Peyer's patch (tissue), 4 donors: Measurements from ENCODE around the gene LIPC. TPM values are rescaled to one million over a fixed set of nuclear protein-coding genes. Genes with fewer than 3 reads are reported as not detected.

Source experiments
- DNase-seq, 3 donors: peaks; one replicate each; pipeline ENCODE4 v3.0.0-alpha.2; 2017 to 2019
- H3K27ac ChIP-seq, 4 donors: fragments of 200-600 bp; sonication (generic); one replicate each; pipeline ENCODE4 v1.5.1; 2016 to 2019
- H3K27me3 ChIP-seq, 2 donors: fragments of 200-600 bp; sonication (generic); one replicate each; pipeline ENCODE4 v1.5.1; 2019
- H3K36me3 ChIP-seq, 3 donors: fragments of 200-600 bp; sonication (generic); one replicate each; pipeline ENCODE4 v1.5.1; 2016 to 2019
- H3K4me1 ChIP-seq, 4 donors: fragments of 200-600 bp; sonication (generic); one replicate each; pipeline ENCODE4 v1.5.1; 2016 to 2019
- H3K4me3 ChIP-seq, 4 donors: fragments of 200-600 bp; sonication (generic); 1 replicate in 3 of 4; 2 replicates in 1 of 4; pipeline ENCODE4 v1.5.1; 2016 to 2019; ENCODE audit warnings: mild to moderate bottlenecking in 1 of 4
- H3K9me3 ChIP-seq, 4 donors: fragments of 200-600 bp; sonication (generic); one replicate each; pipeline ENCODE4 v1.5.1; 2016 to 2019; ENCODE audit warnings: mild to moderate bottlenecking in 1 of 4
- CTCF ChIP-seq, 6 experiments: fragments of 450-650 bp in 4 of 6; fragments of 200-600 bp in 2 of 6; sonication (generic) in 1 of 6; IDR thresholded peaks; one replicate each; pipeline ENCODE4 v1.5.1; 2017 to 2019; ENCODE audit warnings: antibody characterized with exemption in 6 of 6, mild to moderate bottlenecking in 3 of 6, moderate library complexity in 1 of 6
- POLR2A ChIP-seq, 2 donors: fragments of 450-650 bp; IDR thresholded peaks; one replicate each; pipeline ENCODE4 v1.5.1; 2017; ENCODE audit warnings: antibody characterized with exemption in 2 of 2, mild to moderate bottlenecking in 2 of 2, moderate library complexity in 2 of 2
- total RNA-seq, 4 donors: library from RNA; depleted of rRNA; stranded (reverse); fragments of >200 nt; gene quantifications; one replicate each; pipeline ENCODE4 v1.1.0, GENCODE V29; 2016

Gene LIPC
- total RNA-seq, 4 donors from 2014 or later = 0.40 to 8.9 (median 1.0) TPM; not detected in 1

DNA sequence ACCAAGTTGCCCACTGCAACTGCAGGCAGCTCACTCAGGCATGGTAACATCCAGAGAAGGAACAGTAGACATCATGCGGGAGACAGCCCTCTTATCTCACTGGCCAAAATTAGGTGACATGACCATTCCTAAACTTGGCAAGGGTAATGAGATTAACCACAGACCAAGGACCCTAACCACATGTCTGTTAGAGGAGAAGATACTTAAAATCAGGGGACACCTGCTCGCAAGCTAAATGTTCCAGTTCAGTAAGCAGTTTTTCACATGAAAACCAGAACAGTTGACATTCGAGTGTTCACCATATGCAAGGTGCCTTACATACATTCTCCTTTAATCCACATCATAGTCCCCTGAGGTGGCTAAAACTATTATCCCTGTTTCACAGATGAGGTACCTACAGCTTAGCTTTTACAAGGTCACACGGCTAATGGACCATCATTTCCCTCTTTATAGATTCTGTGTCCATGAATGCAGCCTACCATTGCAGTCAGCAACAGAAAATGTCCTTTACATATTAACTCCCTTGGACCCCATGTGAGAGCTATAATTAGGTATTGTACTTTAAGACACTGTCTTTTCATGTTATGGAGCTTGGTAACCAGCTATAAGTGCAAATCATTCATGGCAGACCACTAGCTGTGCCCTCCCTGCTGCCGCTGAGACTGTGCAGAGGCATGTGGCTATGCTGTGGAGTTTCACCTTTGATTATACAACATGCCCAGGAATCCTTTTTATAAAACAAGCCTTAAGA is 154.1 kb downstream of the LIPC start:
- Histone ChIP-seq H3K4me3 (no peak overlapping the region), H3K36me3 (no peaks in the 10 kb centered on the region), H3K27ac (no peak overlapping the region), H3K27me3 (no peaks in the 10 kb centered on the region), H3K9me3 (no peaks in the 10 kb centered on the region), H3K4me1 (no peaks in the 10 kb centered on the region)
- TF ChIP-seq CTCF (IDR thresholded peaks at IDR 0.05) = no peak
- no peak for TF ChIP-seq POLR2A (IDR thresholded peaks at IDR 0.05)
- DNase-seq = no peak

DNA sequence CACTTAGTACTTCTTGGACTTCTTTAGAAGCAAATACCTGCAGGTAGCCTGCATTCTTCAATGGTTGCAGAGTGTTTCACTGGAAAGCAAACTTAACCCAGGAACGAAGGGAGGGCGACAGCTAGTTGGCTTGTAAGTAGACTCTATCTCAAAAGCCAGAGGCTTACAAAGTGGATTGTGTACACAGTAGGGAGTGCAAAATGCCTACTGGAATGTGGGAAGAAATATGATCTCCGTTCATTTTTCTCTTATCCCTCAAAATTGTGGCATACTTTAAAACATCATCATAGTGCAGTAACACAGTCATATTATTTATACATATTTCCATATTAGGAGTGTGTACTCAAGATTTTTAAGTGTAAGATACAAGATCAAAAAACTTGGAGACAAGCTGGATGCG is 155.7 kb downstream of the LIPC start:
- DNase-seq = no peak
- Histone ChIP-seq H3K4me3 (no peak overlapping the region), H3K27ac (no peak overlapping the region), H3K27me3 (no peaks in the 10 kb centered on the region), H3K9me3 (no peaks in the 10 kb centered on the region), H3K4me1 (no peaks in the 10 kb centered on the region), H3K36me3 (no peaks in the 10 kb centered on the region)
- TF ChIP-seq POLR2A (IDR thresholded peaks at IDR 0.05) (no peak), CTCF (IDR thresholded peaks at IDR 0.05) (no peak)

- DNase-seq = no peak
- Histone ChIP-seq H3K4me3 (no peak overlapping the region), H3K4me1 (no peaks in the 10 kb centered on the region), H3K9me3 (no peaks in the 10 kb centered on the region), H3K36me3 (no peaks in the 10 kb centered on the region), H3K27ac (no peak overlapping the region), H3K27me3 (no peaks in the 10 kb centered on the region)
- TF ChIP-seq POLR2A (IDR thresholded peaks at IDR 0.05) (no peak), CTCF (IDR thresholded peaks at IDR 0.05) (peak in 1 of 6 experiments; percentile 7)
Measured at GRCh38 chr15:58588096-58588495, 156.3 kb downstream of the LIPC start.

- H3K4me1 ChIP-seq = no peaks in the 10 kb centered on the region
- no peaks in the 10 kb centered on the region for H3K9me3 ChIP-seq
Measured at GRCh38 chr15:58589047-58589446, 157.3 kb downstream of the LIPC start.

DNA sequence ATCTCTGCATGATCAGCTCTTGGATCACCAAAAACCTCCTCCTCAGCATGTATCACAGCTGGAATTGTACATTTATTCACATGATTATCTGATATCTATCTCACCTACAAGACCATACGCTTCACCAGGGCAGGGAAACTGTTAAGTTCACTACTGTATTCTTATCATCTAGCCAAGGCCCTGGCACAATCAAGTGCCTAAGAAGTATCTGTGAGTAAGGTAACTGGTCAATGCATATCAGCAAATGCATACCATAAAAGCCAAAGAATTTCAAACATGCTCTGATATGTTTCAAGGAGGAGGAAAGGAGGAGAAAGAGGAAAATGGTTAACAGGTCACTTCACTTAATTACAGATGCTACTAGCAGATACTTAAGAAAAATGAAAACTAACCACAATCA is 158.4 kb downstream of the LIPC start:
- H3K9me3 ChIP-seq = no peaks in the 10 kb centered on the region
- no peak for DNase-seq
- TF ChIP-seq CTCF (IDR thresholded peaks at IDR 0.05) = no peak
- H3K36me3 ChIP-seq = peaks cover 0 to 4% (median 0%) of the 10 kb centered on the region in 3 donors
- H3K4me3 ChIP-seq = no peak overlapping the region
- no peaks in the 10 kb centered on the region for H3K4me1 ChIP-seq
- H3K27me3 ChIP-seq = no peaks in the 10 kb centered on the region
- H3K27ac ChIP-seq = no peak overlapping the region

More at GRCh38 chr15:58589047-58589446, 157.3 kb downstream of the LIPC start:
- H3K4me3 ChIP-seq = no peak overlapping the region
- H3K36me3 ChIP-seq = no peaks in the 10 kb centered on the region
- H3K27ac ChIP-seq = no peak overlapping the region
- no peaks in the 10 kb centered on the region for H3K27me3 ChIP-seq
- TF ChIP-seq POLR2A (IDR thresholded peaks at IDR 0.05) (no peak), CTCF (IDR thresholded peaks at IDR 0.05) (no peak)
- no peak for DNase-seq
